Measurements from ENCODE around the gene GNAI3.
"Not testable (repeated sequence)": the region's sequence is repeated elsewhere in the genome, so short reads cannot be mapped to it uniquely, and the experiment has no call there.

The GNAI3 gene

GRCh38 chr1:109640285-109640865, 92.0 kb downstream of the GNAI3 start:
- DNase-seq: peak; percentile 26

- no peak for DNase-seq
Measured at GRCh38 chr1:109641078-109641740, 92.8 kb downstream of the GNAI3 start.

GRCh38 chr1:109641861-109642260, 93.4 kb downstream of the GNAI3 start:
- DNase-seq: no peak

- DNase-seq: no peak
Measured at GRCh38 chr1:109642626-109643025, 94.2 kb downstream of the GNAI3 start.

GRCh38 chr1:109643385-109644230, 95.2 kb downstream of the GNAI3 start:
- DNase-seq: no peak

GRCh38 chr1:109644670-109645069, 96.3 kb downstream of the GNAI3 start:
- no peak for DNase-seq

GRCh38 chr1:109649491-109649914, 101.1 kb downstream of the GNAI3 start:
- DNase-seq: peak; percentile 58

GRCh38 chr1:109650609-109651008, 102.2 kb downstream of the GNAI3 start:
- no peak for DNase-seq

GRCh38 chr1:109652402-109652801, 104.0 kb downstream of the GNAI3 start:
- DNase-seq: no peak

GRCh38 chr1:109653306-109653705, 104.9 kb downstream of the GNAI3 start:
- DNase-seq: no peak

GRCh38 chr1:109654519-109654918, 106.1 kb downstream of the GNAI3 start:
- DNase-seq: no peak

- peak; percentile 49 for DNase-seq
Measured at GRCh38 chr1:109655615-109656519, 107.5 kb downstream of the GNAI3 start, which contains the start of gene GSTM4. TSS of gene GSTM4 (plus strand) at chr1:109656099. CDS start at chr1:109656390, 291 bp downstream.

GRCh38 chr1:109657395-109657794, 109.0 kb downstream of the GNAI3 start:
- no peak for DNase-seq

- no peak for DNase-seq
Measured at GRCh38 chr1:109657970-109658369, 109.6 kb downstream of the GNAI3 start.

- no peak for DNase-seq
Measured at GRCh38 chr1:109658533-109659042, 110.2 kb downstream of the GNAI3 start.

GRCh38 chr1:109659145-109659544, 110.7 kb downstream of the GNAI3 start:
- no peak for DNase-seq

GRCh38 chr1:109659997-109660690, 111.7 kb downstream of the GNAI3 start:
- DNase-seq: peak; percentile 93

- not testable (repeated sequence) for DNase-seq
Measured at GRCh38 chr1:109660691-109661026, 112.2 kb downstream of the GNAI3 start.

- DNase-seq: no peak
Measured at GRCh38 chr1:109661391-109661790, 113.0 kb downstream of the GNAI3 start.

GRCh38 chr1:109664671-109665070, 116.3 kb downstream of the GNAI3 start:
- no peak for DNase-seq

GRCh38 chr1:109667452-109668122, 119.2 kb downstream of the GNAI3 start, which contains the start of gene GSTM2:
TSS of gene GSTM2 (plus strand) at chr1:109668057. CDS start at chr1:109668116, 59 bp downstream.
- no peak for DNase-seq

All from DMS79 treated with DMSO at 0.1 percent for 48 hours (cell line).